ENCODE measurements around the gene USH2A.
A peak's percentile ranks its signal among the peaks of the same experiment; 100 is the strongest.

USH2A gene

DNA sequence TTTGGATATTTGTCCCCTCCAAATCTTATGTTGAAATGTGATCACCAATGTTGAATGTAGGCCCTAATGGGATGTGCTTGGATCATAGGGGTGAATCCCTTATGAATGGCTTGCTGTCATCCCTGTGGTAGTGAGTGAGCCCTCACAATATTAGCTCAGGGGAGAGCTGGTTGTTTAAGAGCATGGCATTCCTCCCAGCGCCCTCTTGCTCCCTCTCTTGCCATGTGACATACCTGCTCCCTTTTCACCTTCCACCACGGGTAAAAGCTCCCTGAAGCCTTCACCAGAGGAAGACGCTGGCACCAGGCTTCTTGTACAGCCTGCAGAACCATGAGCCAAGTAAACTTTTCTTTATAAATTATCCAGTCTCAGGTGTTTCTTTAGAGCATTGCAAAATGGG, 550.6 kb downstream of the USH2A start:
- DNase-seq (ENCODE audit: low read depth): no peak

DNA sequence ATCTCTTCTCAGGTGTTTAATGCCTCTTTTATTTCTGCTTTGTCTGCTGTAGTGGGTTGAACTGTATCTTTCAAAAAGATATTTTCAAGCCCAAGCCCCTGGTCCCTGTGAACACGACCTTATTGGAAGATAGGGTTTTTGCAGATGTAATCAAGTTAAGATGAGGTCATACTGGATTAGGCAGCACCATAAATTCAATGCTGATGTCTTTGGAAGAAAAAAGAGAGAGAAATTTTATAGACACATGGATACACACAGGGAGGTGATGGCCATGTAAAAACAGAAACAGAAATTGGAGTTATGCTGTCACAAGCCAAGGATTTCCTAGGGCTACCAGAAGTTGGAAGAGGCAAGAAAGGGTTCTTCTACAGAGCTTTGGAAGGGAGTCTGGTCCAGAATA, 554.7 kb downstream of the USH2A start:
- DNase-seq (ENCODE audit: low read depth): no peak

DNA sequence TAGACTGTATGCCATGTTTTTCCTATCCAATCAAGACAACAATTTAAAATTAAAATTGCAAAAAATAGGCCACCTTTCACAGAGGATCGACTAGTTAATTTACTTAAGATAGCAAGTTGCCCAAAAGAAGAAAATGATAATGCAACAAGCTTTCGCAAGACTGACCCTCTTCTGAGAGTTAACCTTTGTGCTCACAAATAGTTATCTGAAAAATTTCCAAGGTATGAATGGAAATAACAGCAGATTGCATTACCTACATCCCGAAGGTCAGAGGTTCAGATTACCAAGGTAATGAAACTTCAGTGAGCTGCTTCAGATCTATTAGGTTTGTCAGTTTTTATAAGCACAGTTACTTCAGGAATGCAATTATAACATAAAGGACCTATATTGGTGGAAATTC, 558.2 kb downstream of the USH2A start:
- DNase-seq (ENCODE audit: low read depth): no peak

DNA sequence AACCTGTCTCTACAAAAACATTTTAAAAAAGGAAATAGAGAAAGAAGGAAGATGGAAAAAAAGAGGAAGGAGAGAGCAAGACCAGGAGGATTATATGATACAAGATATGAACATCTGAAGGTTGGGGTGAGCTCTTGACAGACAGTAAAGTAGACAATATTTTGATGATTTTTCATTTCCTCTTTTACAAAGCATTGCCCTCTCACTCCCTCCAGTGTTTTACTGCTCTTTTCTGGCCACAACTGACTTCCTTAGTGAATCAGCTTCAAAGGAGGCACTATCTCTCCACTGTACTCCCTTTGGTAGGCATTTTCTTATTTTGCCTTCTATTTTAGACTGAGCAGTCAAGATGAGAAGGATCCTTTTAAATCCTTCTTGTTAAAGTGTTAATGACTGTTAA, 559.5 kb downstream of the USH2A start:
- no peak for DNase-seq (ENCODE audit: low read depth)

DNA sequence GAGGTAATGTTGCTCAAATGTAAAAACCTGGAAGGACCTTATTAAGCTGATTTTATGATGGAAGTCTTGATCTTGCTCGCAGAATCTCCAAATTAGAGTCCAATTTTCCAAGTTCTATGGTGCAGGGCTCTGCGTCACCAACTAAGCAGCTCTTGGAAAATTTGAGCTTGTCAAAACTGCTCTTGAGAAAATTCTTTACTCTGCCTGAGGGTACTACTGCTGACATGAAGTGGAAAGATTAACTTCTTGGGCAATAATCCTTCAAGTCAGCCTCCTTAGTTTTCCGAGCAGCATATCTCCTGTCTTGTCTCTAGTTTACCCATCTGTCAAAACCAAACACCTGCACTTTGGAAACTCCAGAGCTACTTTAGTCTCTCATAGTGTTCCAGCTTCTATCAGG, 562.4 kb downstream of the USH2A start:
- DNase-seq (ENCODE audit: low read depth): no peak

DNA sequence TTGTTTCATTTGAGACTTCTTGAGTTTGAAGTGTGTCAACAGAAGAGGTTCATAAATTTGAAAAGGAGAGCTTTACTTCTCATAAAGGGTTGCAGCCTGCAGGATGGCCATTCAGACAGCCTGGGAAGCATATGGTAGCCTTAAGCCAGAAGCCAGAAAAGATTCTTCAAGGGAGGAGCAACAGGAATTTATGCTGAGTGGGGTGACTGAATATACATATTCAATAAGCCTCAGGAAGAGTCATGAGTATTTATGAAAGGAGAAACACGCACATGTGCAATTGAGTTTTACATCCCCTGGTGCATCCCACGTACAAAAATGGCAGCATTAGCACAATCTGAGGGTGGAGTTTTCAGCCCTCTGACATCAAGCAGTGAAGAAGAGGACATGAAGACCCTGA, 565.9 kb downstream of the USH2A start:
- DNase-seq (ENCODE audit: low read depth): no peak

DNA sequence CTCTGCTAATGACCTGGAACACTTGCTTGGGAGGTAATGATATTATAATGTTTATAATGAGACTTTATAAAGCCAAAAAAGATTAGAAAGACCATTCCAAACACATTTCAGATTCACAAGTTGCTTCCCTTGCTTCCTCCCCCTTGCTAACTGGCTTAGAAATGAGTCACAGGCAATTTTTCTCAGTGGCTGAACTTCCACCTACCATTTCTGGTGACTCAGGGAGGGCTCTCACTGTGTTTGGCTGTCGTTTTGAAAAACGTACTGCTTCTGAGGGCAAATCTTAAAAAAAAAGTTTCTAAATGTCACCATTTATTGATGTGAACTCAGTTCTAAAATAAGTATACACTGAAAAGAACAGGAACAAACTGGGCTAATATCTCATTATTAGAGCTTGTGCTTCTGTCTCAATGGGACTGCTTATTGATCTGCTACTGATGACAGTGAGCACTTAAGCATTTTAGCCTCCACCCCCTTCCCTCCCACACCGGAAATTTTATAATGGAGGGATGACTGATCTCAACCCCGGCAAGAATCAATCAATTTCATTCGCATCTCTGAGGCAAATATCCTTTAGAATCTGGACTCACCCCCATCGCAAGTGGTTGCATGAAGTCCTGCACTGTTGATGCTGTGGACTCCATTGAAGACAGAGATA, 577.9 kb downstream of the USH2A start:
- DNase-seq (ENCODE audit: low read depth): peak; percentile 64

DNA sequence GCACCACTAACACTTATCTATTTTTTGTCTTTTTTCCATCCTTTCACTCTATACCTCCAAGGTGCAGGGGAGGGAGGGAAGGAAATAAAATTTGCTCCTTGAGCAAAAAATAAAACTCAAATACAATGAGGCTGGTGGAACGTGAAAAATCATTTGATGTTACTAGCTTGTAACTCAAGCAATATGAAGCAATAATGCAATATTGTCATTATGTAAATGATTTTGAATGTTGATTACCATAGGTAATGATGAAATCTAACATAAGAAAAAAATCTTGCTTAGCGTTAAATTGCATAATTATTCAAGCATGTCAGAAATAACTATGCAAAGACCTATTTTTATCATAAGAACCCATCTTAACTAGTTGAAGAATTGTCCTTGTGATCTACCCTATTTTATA, 578.5 kb downstream of the USH2A start:
- DNase-seq (ENCODE audit: low read depth): no peak

DNA sequence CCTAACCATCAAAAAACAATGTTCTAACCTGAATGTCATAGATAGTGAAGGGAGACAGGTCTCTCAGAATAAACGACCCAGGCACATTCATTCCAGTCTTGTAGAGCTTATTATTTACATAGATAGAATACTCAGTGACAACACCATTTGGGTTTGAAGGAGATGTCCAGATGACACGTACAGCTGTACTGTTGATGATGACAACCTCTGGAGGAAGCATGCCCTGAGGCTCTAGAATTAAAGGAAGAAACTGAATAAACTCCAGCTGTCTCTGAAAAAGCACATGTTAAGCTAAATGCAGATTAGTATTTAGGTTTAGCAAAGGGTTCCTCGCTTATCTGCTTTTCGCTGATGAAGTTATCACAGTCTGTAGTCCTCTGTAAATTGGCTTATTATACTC, 579.0 kb downstream of the USH2A start:
- no peak for DNase-seq (ENCODE audit: low read depth)

GRCh38 chr1:215842905-215843304, 580.3 kb downstream of the USH2A start:
- no peak for DNase-seq (ENCODE audit: low read depth)

DNA sequence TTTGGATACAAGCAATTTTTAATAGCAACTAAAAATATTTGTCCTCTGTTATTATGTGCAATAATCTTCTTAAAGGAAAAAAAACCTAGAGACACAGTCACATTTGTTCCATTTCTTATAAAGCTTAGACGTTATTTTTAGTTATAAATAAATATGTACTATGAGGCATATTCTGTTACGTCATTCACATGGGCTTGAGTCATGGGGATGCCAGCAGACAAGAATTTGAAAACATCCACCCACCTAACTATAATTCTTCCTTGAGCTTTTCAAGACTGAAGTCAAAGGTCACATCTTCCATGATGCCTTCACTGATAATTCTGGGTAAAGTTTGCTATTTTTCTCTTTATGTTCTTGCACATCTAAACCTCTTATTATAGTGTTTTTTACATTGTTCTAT, 587.3 kb downstream of the USH2A start:
- DNase-seq (ENCODE audit: low read depth): no peak

- no peak for DNase-seq (ENCODE audit: low read depth)
Measured at GRCh38 chr1:215833941-215834729, 589.1 kb downstream of the USH2A start.

GRCh38 chr1:215830226-215830810, 592.9 kb downstream of the USH2A start:
- DNase-seq (ENCODE audit: low read depth): no peak

DNA sequence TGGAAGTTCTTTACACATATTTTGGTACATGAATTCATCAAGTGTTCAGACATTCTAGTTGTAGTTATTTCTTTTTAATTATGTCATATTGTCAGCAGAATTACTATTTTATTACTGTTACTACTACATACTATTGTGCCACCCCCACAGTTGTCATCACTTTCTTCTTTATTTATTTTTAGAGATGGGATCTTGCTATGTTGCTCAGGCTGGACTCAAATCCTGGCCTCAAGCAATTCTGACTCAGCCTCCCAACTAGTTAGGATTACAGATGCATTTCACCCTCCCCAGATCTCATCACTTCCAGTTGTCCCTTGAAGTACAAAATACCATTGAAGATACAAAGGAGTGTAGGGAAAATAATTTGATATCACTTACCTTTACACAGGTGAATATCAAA, 598.2 kb downstream of the USH2A start:
- DNase-seq (ENCODE audit: low read depth): no peak

DNA sequence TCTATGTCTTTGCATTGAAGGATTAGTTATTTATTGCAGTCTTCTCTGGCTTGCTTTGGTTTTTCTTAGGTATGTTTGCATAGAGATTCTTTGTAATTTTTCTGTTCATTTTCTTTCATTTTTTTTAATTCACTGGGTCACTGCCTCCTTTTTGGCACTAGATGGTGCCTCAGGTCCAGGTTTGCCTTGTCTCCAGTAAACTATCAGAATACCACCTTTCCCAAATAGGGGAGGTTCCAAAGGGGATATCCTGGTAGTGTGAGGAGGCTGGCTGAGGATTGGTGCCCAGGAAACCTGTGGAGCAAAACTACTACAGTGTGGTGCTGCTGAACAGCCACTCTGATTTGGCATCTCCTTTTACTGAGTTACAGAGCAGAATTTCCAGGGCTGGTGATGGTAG, 599.0 kb downstream of the USH2A start:
- no peak for DNase-seq (ENCODE audit: low read depth)

DNA sequence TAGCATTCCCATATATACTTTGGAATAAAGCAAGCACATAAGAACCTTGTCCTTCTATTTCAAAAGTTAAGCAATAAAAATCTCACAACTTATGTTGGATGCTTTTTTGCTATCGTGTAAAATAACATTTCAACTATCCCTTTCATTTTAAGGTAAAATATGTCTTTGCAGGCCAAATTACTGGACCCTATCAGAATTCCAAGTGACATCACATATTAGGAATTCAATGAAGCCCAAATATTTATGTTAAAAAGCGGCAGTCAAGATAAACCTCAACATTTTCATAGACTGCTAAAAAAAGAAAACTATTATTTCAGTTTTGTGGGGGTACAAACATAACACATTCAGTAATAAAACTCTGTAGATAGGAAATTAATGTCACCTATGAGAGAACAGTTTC, 604.1 kb downstream of the USH2A start:
- no peak for DNase-seq (ENCODE audit: low read depth)

- DNase-seq (ENCODE audit: low read depth): no peak
Measured at GRCh38 chr1:215807911-215808436, 615.3 kb downstream of the USH2A start.

DNA sequence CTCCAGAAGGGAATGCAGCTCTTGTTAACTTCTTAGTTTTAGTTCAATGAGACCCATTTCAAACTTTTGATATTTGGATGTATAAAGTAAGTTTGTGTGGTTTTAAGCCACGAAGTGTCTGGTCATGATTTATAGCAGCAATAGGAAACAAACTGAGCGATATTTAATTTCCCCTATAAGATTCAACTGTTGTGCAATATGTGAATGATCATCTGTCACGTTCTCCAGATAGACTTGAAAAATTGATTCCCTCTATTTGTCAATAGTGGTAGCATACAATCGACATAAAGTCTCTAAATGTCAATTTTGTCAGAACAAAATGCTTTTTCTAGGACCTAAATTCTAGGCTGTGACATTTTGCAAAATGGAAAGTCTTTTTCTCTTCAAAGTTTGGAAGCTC, 616.0 kb downstream of the USH2A start:
- no peak for DNase-seq (ENCODE audit: low read depth)

GRCh38 chr1:215797859-215798258, 625.4 kb downstream of the USH2A start:
- no peak for DNase-seq (ENCODE audit: low read depth)

DNA sequence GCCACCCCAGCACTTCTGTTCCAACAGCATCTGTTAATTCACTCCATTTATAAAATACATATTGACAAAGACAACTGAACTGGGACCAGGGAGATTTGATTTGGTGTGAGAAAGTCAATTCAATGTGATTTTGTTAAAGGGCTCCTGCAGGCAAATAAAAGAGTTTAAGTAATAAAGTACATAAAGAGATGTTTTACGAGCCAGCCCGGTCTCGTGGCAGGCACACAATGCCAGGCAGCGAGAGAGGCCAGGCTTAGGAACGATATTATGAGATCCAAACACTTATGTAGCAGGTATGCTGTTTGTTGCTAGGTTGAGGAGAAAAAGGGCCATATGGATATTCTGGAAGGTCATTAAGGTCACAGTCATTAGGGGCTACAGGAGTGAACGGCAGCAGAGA, 629.1 kb downstream of the USH2A start:
- DNase-seq (ENCODE audit: low read depth): no peak

GRCh38 chr1:215793180-215793579, 630.1 kb downstream of the USH2A start:
- peak; percentile 91 for DNase-seq (ENCODE audit: low read depth)

DNA sequence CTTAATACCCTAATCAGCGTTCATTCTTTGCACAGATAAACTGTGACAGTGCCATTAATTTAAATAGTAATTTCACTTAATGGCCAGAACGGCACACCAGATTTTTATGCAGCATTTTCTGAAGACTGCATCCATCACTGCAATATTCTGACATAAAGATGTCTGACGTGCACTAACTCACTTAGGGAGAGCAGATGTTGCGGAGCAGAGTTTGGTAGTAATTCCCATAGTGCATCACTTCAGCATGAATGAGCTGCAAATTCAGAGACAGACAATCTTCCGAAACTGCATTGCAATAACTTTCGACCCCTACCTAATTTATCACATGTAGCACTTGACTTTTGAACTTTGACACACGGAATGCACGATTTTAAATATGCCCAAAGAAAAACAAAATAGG, 630.8 kb downstream of the USH2A start:
- no peak for DNase-seq (ENCODE audit: low read depth)

- no peak for DNase-seq (ENCODE audit: low read depth)
Measured at GRCh38 chr1:215789981-215790380, 633.3 kb downstream of the USH2A start.
